ENCODE measurements around the gene CDH23.

- TF ChIP-seq POLR2AphosphoS5 (IDR thresholded peaks at IDR 0.05) (no peak), EP300 (conservative IDR thresholded peaks at IDR 0.05; ENCODE audit: poor library complexity, severe bottlenecking) (no peak), CTCF (IDR thresholded peaks at IDR 0.05; ENCODE audit: poor library complexity, severe bottlenecking) (no peak), RAD21 (conservative IDR thresholded peaks at IDR 0.05) (no peak), TAF1 (IDR thresholded peaks at IDR 0.05; ENCODE audit: low read depth) (no peak), EZH2 (IDR thresholded peaks at IDR 0.05; ENCODE audit: borderline replicate concordance, insufficient read depth, low read length, poor library complexity, severe bottlenecking) (no peak), MXI1 (conservative IDR thresholded peaks at IDR 0.05; ENCODE audit: poor library complexity, severe bottlenecking) (no peak), SMC3 (conservative IDR thresholded peaks at IDR 0.05; ENCODE audit: poor library complexity) (no peak)
- TF ChIP-seq, protein P1, sequence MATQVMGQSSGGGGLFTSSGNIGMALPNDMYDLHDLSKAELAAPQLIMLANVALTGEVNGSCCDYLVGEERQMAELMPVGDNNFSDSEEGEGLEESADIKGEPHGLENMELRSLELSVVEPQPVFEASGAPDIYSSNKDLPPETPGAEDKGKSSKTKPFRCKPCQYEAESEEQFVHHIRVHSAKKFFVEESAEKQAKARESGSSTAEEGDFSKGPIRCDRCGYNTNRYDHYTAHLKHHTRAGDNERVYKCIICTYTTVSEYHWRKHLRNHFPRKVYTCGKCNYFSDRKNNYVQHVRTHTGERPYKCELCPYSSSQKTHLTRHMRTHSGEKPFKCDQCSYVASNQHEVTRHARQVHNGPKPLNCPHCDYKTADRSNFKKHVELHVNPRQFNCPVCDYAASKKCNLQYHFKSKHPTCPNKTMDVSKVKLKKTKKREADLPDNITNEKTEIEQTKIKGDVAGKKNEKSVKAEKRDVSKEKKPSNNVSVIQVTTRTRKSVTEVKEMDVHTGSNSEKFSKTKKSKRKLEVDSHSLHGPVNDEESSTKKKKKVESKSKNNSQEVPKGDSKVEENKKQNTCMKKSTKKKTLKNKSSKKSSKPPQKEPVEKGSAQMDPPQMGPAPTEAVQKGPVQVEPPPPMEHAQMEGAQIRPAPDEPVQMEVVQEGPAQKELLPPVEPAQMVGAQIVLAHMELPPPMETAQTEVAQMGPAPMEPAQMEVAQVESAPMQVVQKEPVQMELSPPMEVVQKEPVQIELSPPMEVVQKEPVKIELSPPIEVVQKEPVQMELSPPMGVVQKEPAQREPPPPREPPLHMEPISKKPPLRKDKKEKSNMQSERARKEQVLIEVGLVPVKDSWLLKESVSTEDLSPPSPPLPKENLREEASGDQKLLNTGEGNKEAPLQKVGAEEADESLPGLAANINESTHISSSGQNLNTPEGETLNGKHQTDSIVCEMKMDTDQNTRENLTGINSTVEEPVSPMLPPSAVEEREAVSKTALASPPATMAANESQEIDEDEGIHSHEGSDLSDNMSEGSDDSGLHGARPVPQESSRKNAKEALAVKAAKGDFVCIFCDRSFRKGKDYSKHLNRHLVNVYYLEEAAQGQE (IDR thresholded peaks at IDR 0.05; ENCODE audit: borderline replicate concordance), result no peak
Measured at GRCh38 chr10:71479831-71480230, 83.1 kb downstream of the CDH23 start.

All from neural cell (in vitro differentiated cells).